HEK293T (cell line): ENCODE results near the gene MIPEP.

ENCODE experiments used
- CTCF ChIA-PET: fragments of 350-600 bp; formaldehyde crosslinking; extraction: SDS; loops from one replicate; lab custom pipeline; 2021; ENCODE audit warnings: antibody characterized with exemption, inconsistent platforms; lab: Yijun Ruan, JAX
- POLR2A ChIA-PET: fragments of 350-600 bp; formaldehyde crosslinking; extraction: SDS; loops from one replicate; lab custom pipeline; 2020; ENCODE audit warnings: antibody characterized with exemption, inconsistent platforms; lab: Yijun Ruan, JAX
- DNase-seq: peaks from one replicate; pipeline ENCODE4 v3.0.0; 2012; ENCODE audit warnings: mixed read lengths; ENCODE audit errors: extremely low spot score
- ARNT ChIP-seq: fragments of 450-650 bp; IDR thresholded peaks from 2 replicates; pipeline ENCODE4 v1.6.1; 2017; ENCODE audit warnings: mild to moderate bottlenecking
- BHLHE40 ChIP-seq: fragments of 450-650 bp; IDR thresholded peaks from 2 replicates; pipeline ENCODE4 v1.6.1; 2016; ENCODE audit warnings: mild to moderate bottlenecking, moderate library complexity, borderline replicate concordance
- CTBP1 ChIP-seq: fragments of 450-650 bp; IDR thresholded peaks from 2 replicates; pipeline ENCODE4 v1.6.1; 2016; ENCODE audit warnings: borderline replicate concordance
- ELF4 ChIP-seq: fragments of 450-650 bp; IDR thresholded peaks from 2 replicates; pipeline ENCODE4 v1.6.1; 2017; ENCODE audit warnings: antibody characterized with exemption
- FOXA1 ChIP-seq: fragments of 450-650 bp; IDR thresholded peaks from 2 replicates; pipeline ENCODE4 v1.6.1; 2016; ENCODE audit warnings: mild to moderate bottlenecking
- FOXK2 ChIP-seq: fragments of 450-650 bp; IDR thresholded peaks from 2 replicates; pipeline ENCODE4 v1.6.1; 2016; ENCODE audit warnings: mild to moderate bottlenecking
- FOXM1 ChIP-seq: fragments of 450-650 bp; IDR thresholded peaks from 2 replicates; pipeline ENCODE4 v1.6.1; 2017; ENCODE audit warnings: mild to moderate bottlenecking, borderline replicate concordance
- HDGF ChIP-seq: fragments of 450-650 bp; IDR thresholded peaks from 2 replicates; pipeline ENCODE4 v1.6.1; 2017; ENCODE audit warnings: antibody characterized with exemption, borderline replicate concordance
- L3MBTL2 ChIP-seq: fragments of 450-650 bp; conservative IDR thresholded peaks from 2 replicates; pipeline ENCODE4 v1.6.1; 2016; ENCODE audit warnings: mild to moderate bottlenecking
- LEF1 ChIP-seq: fragments of 450-650 bp; IDR thresholded peaks from 2 replicates; pipeline ENCODE4 v1.6.1; 2017; ENCODE audit warnings: mild to moderate bottlenecking, borderline replicate concordance
- NFRKB ChIP-seq: fragments of 450-650 bp; IDR thresholded peaks from 2 replicates; pipeline ENCODE4 v1.6.1; 2016; ENCODE audit warnings: mild to moderate bottlenecking, moderate library complexity
- SP1 ChIP-seq: fragments of 450-650 bp; IDR thresholded peaks from 2 replicates; pipeline ENCODE4 v1.6.1; 2017
- SUZ12 ChIP-seq: fragments of 450-650 bp; IDR thresholded peaks from 2 replicates; pipeline ENCODE4 v1.6.1; 2016; ENCODE audit warnings: mild to moderate bottlenecking
- TARDBP ChIP-seq: fragments of 450-650 bp; IDR thresholded peaks from 2 replicates; pipeline ENCODE4 v1.6.1; 2016
- ZNF384 ChIP-seq: fragments of 450-650 bp; IDR thresholded peaks from 2 replicates; pipeline ENCODE4 v1.6.1; 2016
- TF ChIP-seq, protein P1 (sequence below): fragments of 450-650 bp; IDR thresholded peaks from 2 replicates; pipeline ENCODE4 v1.6.1; 2016

Gene MIPEP

GRCh38 chr13:23870356-23871140 lies 18.7 kb downstream of the MIPEP start:
- POLR2A ChIA-PET, result no interaction called here
- CTCF ChIA-PET, result no interaction called here
- DNase-seq, result no peak
- TF ChIP-seq CTBP1, result no peak

GRCh38 chr13:23868521-23868920 lies 20.7 kb downstream of the MIPEP start:
- DNase-seq, result no peak
- no peak for TF ChIP-seq NFRKB
- TF ChIP-seq L3MBTL2, result no peak
- TF ChIP-seq ZNF384, result no peak
- CTCF ChIA-PET, result no interaction called here
- POLR2A ChIA-PET, result no interaction called here

- ChIA-PET CTCF (no interaction called here), POLR2A (no interaction called here)
- no peak for TF ChIP-seq LEF1
- TF ChIP-seq, protein P1, sequence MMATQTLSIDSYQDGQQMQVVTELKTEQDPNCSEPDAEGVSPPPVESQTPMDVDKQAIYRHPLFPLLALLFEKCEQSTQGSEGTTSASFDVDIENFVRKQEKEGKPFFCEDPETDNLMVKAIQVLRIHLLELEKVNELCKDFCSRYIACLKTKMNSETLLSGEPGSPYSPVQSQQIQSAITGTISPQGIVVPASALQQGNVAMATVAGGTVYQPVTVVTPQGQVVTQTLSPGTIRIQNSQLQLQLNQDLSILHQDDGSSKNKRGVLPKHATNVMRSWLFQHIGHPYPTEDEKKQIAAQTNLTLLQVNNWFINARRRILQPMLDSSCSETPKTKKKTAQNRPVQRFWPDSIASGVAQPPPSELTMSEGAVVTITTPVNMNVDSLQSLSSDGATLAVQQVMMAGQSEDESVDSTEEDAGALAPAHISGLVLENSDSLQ, result no peak
- no peak for TF ChIP-seq FOXA1
- DNase-seq, result no peak
Observed at GRCh38 chr13:23867027-23867491, 22.1 kb downstream of the MIPEP start.

- POLR2A ChIA-PET, result no interaction called here
- no peak for DNase-seq
- TF ChIP-seq CTBP1 (no peak), SP1 (no peak), FOXA1 (no peak), BHLHE40 (no peak)
- TF ChIP-seq, protein P1, result no peak
- CTCF ChIA-PET, result no interaction called here
Observed at GRCh38 chr13:23866420-23867026, 22.7 kb downstream of the MIPEP start.

GRCh38 chr13:23865906-23866305 lies 23.3 kb downstream of the MIPEP start:
- DNase-seq, result no peak
- CTCF ChIA-PET, result no interaction called here
- no peak for TF ChIP-seq HDGF
- TF ChIP-seq BHLHE40, result no peak
- TF ChIP-seq, protein P1, result no peak
- TF ChIP-seq CTBP1, result no peak
- no peak for TF ChIP-seq FOXK2
- TF ChIP-seq LEF1, result no peak
- no peak for TF ChIP-seq ELF4
- no peak for TF ChIP-seq SUZ12
- no peak for TF ChIP-seq FOXA1
- no peak for TF ChIP-seq TARDBP
- TF ChIP-seq ZNF384, result no peak
- TF ChIP-seq NFRKB, result no peak
- TF ChIP-seq ARNT, result no peak
- no peak for TF ChIP-seq L3MBTL2
- TF ChIP-seq FOXM1, result no peak
- no peak for TF ChIP-seq SP1
- POLR2A ChIA-PET, result interaction anchor here (0.5 kb wide), 1 partner anchor 153 kb away, joined by 3 read pairs; no protein-coding TSS in a partner anchor

DNA sequence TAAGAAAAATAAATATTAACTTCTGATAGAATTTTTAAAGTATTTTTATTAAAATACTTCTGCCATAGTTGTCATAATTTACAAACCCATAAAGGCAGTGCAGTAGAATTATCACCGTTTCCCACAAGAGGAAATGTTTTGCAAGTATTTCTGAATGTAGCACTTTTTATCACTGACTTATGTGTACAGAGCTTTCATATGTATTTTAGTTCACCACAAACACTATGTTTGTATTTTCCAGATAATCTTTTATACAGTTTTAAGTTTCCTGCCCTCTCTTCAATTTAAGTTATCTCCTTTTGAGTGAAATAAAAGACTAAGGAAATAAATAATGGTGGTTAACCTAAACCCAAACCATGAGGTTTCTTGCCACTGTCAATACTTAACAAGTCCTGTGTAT lies 24.2 kb downstream of the MIPEP start:
- ChIA-PET CTCF (no interaction called here), POLR2A (no interaction called here)
- no peak for DNase-seq
- TF ChIP-seq LEF1 (no peak), HDGF (no peak)

GRCh38 chr13:23861310-23861709 lies 27.9 kb downstream of the MIPEP start:
- ChIA-PET POLR2A (no interaction called here), CTCF (no interaction called here)
- no peak for DNase-seq
- TF ChIP-seq FOXA1, result no peak
- no peak for TF ChIP-seq LEF1
- no peak for TF ChIP-seq NFRKB
- TF ChIP-seq ELF4, result no peak
- no peak for TF ChIP-seq SP1
- TF ChIP-seq SUZ12, result no peak
- TF ChIP-seq FOXK2, result no peak
- TF ChIP-seq BHLHE40, result no peak
- TF ChIP-seq CTBP1, result no peak
- TF ChIP-seq ZNF384, result no peak
- TF ChIP-seq, protein P1, result no peak
- TF ChIP-seq ARNT, result no peak
- TF ChIP-seq L3MBTL2, result no peak
- no peak for TF ChIP-seq TARDBP
- TF ChIP-seq FOXM1, result no peak
- no peak for TF ChIP-seq HDGF
